Body of pancreas (tissue), 4 donors: Measurements from ENCODE around the gene BCKDK. TPM values are rescaled to one million over a fixed set of nuclear protein-coding genes. Genes with fewer than 3 reads are reported as not detected.
"Not testable (repeated sequence)": the region's sequence is repeated elsewhere in the genome, so short reads cannot be mapped to it uniquely, and the experiment has no call there.

Source experiments
- ATAC-seq: fragments of 150-250 bp; one replicate; pipeline ENCODE4 v1.9.1; 2016
- DNase-seq, 4 donors: peaks; one replicate each; pipeline ENCODE4 v3.0.0-alpha.2; 2019
- H3K27ac ChIP-seq, 4 donors: fragments of 200-600 bp; sonication (generic); 1 replicate in 3 of 4; 2 replicates in 1 of 4; pipeline versions ENCODE4 v1.5.1 to v1.6.1; 2016 to 2019; ENCODE audit warnings: mild to moderate bottlenecking in 1 of 4, mixed read lengths in 1 of 4, moderate library complexity in 1 of 4
- H3K27me3 ChIP-seq, 2 donors: fragments of 200-600 bp; sonication (generic); one replicate each; pipeline ENCODE4 v1.6.0; 2016; ENCODE audit warnings: mild to moderate bottlenecking in 1 of 2
- H3K36me3 ChIP-seq, 2 donors: fragments of 200-600 bp; sonication (generic); replicated peaks in 1 of 2; 2 replicates each; pipeline ENCODE4 v1.5.1; 2016; ENCODE audit warnings: low read depth in 2 of 2; ENCODE audit not compliant: insufficient read depth in 1 of 2
- H3K4me1 ChIP-seq: fragments of 200-600 bp; sonication (generic); one replicate; pipeline ENCODE4 v1.6.0; 2016
- H3K4me3 ChIP-seq, 2 donors: fragments of 200-600 bp; sonication (generic); 1 replicate in 1 of 2; 2 replicates in 1 of 2; pipeline ENCODE4 v1.5.1; 2016 to 2019
- H3K9me3 ChIP-seq, 3 donors: fragments of 200-600 bp; sonication (generic); 1 replicate in 2 of 3; 2 replicates in 1 of 3; pipeline ENCODE4 v1.5.1; 2016
- POLR2A ChIP-seq, 3 donors: fragments of 450-650 bp; IDR thresholded peaks; one replicate each; pipeline ENCODE4 v1.6.1; 2016; ENCODE audit warnings: antibody characterized with exemption in 3 of 3, mild to moderate bottlenecking in 2 of 3
- WGBS, 2 donors: methylation state at CpG; one replicate each; pipeline ENCODE4 v1.1.5; 2017; 5-methylcytosine and 5-hydroxymethylcytosine counted together
- intact Hi-C: fragments of 100-400 bp; cut with DNase I; formaldehyde crosslinking; loops from one replicate; pipeline ENCODE4 v1.15.1; 2023
- total RNA-seq, 2 donors: library from RNA; depleted of rRNA; stranded (reverse); fragments of >200 nt; gene quantifications; one replicate each; pipeline ENCODE4 v1.1.0, GENCODE V29; 2016
- TF ChIP-seq, protein P1 (sequence below), 7 experiments: fragments of 450-650 bp in 4 of 7; fragments of 200-600 bp in 3 of 7; sonication (generic) in 3 of 7; IDR thresholded peaks; one replicate each; pipeline ENCODE4 v1.5.1; 2016 to 2019; ENCODE audit warnings: antibody characterized with exemption in 7 of 7

BCKDK gene
- total RNA-seq, 2 donors from 2014 or later = 33.9 to 61.7 TPM

DNA sequence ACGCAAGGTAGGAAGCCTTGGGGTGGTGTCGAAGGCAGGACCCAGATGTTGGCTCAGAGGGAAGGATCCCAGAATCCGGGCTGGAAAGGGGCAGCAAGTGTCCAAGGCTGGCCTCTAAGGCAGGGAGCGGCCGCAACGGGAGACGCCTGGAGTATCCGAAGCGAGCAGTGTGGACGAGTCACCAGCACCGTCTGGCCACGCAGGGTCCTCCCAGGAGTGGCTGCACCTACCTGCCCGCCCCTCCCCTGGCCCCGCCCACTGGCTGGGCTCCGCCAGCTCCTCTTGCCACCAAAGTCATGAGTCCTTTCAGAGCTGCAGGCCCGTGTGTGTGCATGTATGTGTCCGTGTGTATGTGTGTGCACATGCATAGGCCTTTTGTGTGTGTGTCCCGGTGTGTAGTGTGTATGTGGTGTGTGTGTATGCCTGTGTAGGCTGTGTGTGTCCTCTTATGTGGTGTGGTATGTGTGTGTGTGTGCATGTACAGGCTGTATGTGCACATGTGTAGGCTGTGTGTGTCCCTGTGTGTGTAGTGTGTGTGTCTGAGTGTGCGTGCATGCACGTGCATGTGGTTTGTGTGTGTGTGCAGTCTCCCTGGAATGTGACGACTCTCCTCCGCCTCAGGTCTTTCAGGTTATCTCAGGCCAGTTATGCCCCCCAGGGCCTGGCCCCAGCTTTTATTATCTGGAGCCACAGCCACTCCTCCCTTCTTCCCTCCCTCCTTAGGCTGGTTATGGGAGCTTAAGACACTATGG, 27.5 kb downstream of the BCKDK start, which contains the start of gene PRSS8:
Gene PRSS8, minus strand, starts transcription at position 193 of the 752 bp plus-strand sequence. CDS start 229 bp downstream, outside the sequence.
- Histone ChIP-seq H3K27ac (peak within 1 kb of the TSS; percentile 94 to 99 (median 94)), H3K4me3 (peak within 1 kb of the TSS; percentile 44 to 95), H3K4me1 (peaks cover 71% of the 10 kb centered on the region), H3K9me3 (no peaks in the 10 kb centered on the region), H3K27me3 (no peaks in the 10 kb centered on the region), H3K36me3 (peaks cover 0 to 4% of the 10 kb centered on the region in 2 donors)
- intact Hi-C loops = no loop called here
- DNase-seq = peak; percentile 95 to 97 (median 96)
- 11 to 14% methylated on average over 6 to 21 of the region's 22 CpGs for WGBS, 2 donors
- TF ChIP-seq POLR2A (IDR thresholded peaks at IDR 0.05) = peak; percentile 96 to 97 (median 97)
- TF ChIP-seq, protein P1, sequence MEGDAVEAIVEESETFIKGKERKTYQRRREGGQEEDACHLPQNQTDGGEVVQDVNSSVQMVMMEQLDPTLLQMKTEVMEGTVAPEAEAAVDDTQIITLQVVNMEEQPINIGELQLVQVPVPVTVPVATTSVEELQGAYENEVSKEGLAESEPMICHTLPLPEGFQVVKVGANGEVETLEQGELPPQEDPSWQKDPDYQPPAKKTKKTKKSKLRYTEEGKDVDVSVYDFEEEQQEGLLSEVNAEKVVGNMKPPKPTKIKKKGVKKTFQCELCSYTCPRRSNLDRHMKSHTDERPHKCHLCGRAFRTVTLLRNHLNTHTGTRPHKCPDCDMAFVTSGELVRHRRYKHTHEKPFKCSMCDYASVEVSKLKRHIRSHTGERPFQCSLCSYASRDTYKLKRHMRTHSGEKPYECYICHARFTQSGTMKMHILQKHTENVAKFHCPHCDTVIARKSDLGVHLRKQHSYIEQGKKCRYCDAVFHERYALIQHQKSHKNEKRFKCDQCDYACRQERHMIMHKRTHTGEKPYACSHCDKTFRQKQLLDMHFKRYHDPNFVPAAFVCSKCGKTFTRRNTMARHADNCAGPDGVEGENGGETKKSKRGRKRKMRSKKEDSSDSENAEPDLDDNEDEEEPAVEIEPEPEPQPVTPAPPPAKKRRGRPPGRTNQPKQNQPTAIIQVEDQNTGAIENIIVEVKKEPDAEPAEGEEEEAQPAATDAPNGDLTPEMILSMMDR (IDR thresholded peaks at IDR 0.05) = no peak
- peak; percentile 58 for ATAC-seq

DNA sequence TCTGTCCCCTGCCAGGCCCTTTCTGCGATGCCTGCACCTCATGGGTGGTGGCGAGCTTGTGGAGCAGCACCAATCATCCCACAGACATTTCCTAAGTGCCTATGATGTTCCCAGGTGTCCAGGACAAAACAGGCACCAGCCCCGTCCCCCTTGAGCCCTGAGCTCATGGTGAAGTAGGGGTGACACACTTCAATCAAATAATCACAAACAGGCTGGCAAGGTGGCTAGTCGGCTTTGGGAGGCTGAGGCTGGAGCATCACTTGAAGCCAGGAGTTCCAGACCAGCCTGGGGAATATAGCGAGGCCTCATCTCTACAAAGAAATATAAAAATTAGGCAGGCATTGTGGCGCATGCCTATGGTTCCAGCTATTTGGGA, 28.1 kb downstream of the BCKDK start:
- no peaks in the 10 kb centered on the region for H3K27me3 ChIP-seq
- no peak for ATAC-seq
- 68 to 78% methylated on average over 6 of the region's 6 CpGs for WGBS, 2 donors
- no peak for DNase-seq
- intact Hi-C loops = no loop called here
- H3K4me1 ChIP-seq = peaks cover 71% of the 10 kb centered on the region
- TF ChIP-seq, protein P1 (IDR thresholded peaks at IDR 0.05) = no peak
- no peak overlapping the region for H3K4me3 ChIP-seq
- H3K9me3 ChIP-seq = no peaks in the 10 kb centered on the region
- peak overlapping the region; percentile 94 to 99 (median 94) for H3K27ac ChIP-seq
- peaks cover 0 to 4% of the 10 kb centered on the region in 2 donors for H3K36me3 ChIP-seq

DNA sequence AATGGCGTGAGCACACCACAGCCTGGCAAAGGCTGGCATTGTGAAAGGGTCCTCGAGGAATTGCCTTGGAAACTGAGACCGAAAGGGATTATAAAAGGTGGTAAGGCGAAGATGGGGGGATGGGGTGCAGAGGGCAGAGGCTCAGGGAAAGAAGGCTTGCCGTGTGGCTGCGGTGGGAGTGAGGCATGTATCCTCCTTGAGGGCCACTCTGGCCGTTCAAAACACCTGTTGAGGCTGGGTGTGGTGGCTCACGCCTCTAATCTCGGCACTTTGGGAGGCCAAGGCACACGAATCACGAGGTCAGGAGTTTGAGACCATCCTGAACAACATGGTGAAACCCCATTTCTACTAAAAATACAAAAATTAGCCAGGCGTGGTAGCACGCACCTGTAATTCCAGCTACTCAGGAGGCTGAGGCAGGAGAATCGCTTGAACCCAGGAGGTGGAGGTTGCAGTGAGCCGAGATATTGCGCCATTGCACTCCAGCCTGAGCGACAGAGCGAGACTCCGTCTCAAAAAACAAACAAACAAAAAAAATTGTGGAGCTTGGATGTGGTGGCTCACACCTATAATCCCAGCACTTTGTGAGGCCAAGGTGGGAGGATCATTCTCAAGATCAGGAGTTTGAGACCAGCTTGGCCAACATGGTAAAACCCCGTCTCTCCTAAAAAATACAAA, 28.8 kb downstream of the BCKDK start:
- H3K9me3 ChIP-seq, ATAC-seq, H3K4me3 ChIP-seq, H3K36me3 ChIP-seq, H3K27me3 ChIP-seq, DNase-seq, intact Hi-C loops: not testable (repeated sequence)
- 74 to 79% methylated on average over 20 of the region's 20 CpGs for WGBS, 2 donors
- peaks cover 70% of the 10 kb centered on the region for H3K4me1 ChIP-seq
- peak overlapping the region in 1 of 4 donors; percentile 99 for H3K27ac ChIP-seq

DNA sequence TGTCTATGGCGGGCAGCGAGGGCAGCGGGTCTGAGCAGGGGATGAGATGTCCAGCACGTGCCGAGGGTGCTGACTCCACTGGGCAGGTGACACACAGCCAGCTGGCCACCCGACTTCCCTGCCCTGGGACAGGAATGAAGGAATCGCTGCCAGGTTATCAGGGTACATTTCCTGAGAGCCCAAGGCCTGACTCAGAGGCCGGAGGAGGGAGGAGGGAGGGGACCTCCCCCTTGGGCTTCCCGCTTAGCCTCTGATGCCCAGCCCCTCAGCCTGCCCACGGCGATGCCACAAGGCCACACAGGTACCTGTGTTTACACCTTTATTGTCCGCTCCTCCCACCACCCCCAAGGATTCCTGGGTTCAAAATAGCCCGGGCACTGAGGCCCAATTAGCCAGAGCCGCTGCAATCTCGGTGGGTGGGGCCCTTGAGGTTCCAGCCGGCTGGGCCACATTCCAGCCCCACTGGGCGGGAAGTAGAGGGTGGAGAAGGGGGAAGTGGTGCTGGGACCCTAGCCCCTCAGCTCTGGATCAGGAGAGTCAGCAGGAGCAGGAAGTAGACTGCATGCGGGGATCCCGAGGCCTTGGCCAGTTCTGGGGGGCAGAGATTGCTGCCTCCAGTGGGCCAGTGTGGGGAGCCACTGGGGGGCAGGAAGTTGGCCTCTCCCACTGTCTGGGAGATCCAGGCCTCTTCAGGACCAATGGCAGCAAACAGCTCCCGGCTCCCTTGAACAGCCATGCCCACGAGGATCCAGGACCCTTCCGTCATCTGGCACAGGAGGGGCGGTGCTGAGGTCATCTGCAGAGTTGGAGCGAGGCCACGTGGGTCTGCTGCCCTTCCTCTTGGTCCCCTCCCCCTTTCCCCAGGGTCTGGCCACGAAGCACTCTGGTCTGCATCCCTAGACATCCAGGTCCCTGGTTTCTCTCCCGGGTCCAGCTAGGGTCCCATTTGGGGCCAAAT, 30.7 kb downstream of the BCKDK start:
- WGBS, 2 donors = 20 to 23% methylated on average over 16 to 23 of the region's 27 CpGs
- peak; percentile 92 to 97 (median 96) for DNase-seq
- Histone ChIP-seq H3K9me3 (no peaks in the 10 kb centered on the region), H3K4me1 (peaks cover 59% of the 10 kb centered on the region), H3K4me3 (no peak overlapping the region), H3K27me3 (no peaks in the 10 kb centered on the region), H3K27ac (peak overlapping the region; percentile 91 to 98 (median 92)), H3K36me3 (no peaks in the 10 kb centered on the region)
- intact Hi-C loops = no loop called here
- ATAC-seq = peak; percentile 60
- TF ChIP-seq POLR2A (IDR thresholded peaks at IDR 0.05) = peak in 2 of 3 donors; percentile 68 to 73
- TF ChIP-seq, protein P1 (IDR thresholded peaks at IDR 0.05) = no peak

DNA sequence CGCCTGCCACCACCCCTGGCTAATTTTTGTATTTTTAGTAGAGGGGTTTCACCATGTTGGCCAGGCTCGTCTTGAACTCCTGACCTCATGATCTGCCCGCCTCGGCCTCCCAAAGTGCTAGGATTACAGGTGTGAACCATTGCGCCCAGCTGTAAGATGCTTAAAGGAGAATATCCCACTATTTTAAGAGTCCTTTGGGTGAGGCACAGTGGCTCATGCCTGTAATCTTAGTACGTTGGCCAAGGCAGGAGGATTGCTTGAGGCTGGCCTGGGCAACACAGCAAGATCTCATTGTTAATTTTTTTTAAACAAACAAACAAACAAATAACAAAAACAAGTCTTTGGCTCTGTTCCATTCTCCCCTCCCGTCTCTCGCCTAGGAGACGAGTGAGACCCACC, 32.9 kb downstream of the BCKDK start:
- not testable (repeated sequence) for DNase-seq, H3K9me3 ChIP-seq, H3K36me3 ChIP-seq, ATAC-seq, H3K4me3 ChIP-seq, H3K27me3 ChIP-seq
- 89 to 92% methylated on average over 9 of the region's 9 CpGs for WGBS, 2 donors
- Histone ChIP-seq H3K27ac (peak overlapping the region; percentile 83 to 92 (median 92)), H3K4me1 (peaks cover 54% of the 10 kb centered on the region)
- intact Hi-C loops = loop anchor here (10.0 kb wide), 2 partner anchors 66 to 156 kb away; partner anchors contain the start of genes HSD3B7, ZNF646 and ZNF668
